22Rv1 (cell line): Measurements from ENCODE around the gene GCSAML.

Source experiments
- H3K27ac ChIP-seq: fragments of 450-650 bp; 2 replicates; pipeline ENCODE4 v1.5.1; 2017
- ZFX ChIP-seq: fragments of 450-650 bp; IDR thresholded peaks from 2 replicates; pipeline ENCODE4 v1.6.1; 2017; ENCODE audit warnings: antibody characterized with exemption, borderline replicate concordance
- TF ChIP-seq, protein P1 (sequence below): fragments of 450-650 bp; IDR thresholded peaks from 2 replicates; pipeline ENCODE4 v1.5.1; 2017; ENCODE audit warnings: mild to moderate bottlenecking

The GCSAML gene

DNA sequence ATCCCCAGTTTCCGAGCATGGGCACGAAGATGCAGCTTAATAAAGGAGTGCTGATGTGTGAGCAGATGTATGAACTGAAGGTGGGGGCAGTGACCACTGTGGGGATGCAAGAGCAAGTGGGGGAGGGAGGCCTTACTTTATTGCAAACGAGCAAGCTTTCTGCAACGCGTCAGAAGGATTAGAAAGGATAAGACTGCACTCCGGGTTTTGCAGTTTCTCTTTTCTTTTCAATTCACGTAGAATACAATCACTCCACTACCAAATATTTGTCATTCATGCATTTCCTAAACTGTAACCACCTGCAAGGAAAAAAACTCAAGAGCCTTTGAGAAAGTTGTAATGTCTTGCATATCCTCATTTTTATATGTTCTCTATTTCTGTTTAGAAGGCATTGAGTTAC, 8.4 kb upstream of the GCSAML start:
- TF ChIP-seq, protein P1, sequence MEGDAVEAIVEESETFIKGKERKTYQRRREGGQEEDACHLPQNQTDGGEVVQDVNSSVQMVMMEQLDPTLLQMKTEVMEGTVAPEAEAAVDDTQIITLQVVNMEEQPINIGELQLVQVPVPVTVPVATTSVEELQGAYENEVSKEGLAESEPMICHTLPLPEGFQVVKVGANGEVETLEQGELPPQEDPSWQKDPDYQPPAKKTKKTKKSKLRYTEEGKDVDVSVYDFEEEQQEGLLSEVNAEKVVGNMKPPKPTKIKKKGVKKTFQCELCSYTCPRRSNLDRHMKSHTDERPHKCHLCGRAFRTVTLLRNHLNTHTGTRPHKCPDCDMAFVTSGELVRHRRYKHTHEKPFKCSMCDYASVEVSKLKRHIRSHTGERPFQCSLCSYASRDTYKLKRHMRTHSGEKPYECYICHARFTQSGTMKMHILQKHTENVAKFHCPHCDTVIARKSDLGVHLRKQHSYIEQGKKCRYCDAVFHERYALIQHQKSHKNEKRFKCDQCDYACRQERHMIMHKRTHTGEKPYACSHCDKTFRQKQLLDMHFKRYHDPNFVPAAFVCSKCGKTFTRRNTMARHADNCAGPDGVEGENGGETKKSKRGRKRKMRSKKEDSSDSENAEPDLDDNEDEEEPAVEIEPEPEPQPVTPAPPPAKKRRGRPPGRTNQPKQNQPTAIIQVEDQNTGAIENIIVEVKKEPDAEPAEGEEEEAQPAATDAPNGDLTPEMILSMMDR, result no peak
- no peak for TF ChIP-seq ZFX
- no peak overlapping the region for H3K27ac ChIP-seq

DNA sequence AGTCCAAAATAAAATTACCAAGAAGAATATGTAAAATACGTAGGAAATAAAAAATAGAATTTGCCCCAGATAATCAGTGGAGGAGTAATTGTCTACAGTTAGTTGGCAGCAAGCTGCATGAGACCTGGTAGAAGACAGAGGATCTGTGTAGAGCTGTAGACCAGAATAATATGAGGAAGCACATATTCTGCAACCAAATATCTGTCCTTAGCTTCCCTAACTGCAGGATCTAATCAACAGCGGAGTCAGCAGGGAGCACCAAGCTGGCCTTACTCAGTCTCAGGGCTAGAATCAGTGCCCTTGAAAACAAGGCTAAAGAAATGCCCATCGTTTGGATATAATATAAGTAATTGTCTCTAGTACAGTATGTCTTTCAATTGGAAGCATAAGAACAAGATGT, 6.1 kb upstream of the GCSAML start:
- TF ChIP-seq ZFX, result no peak
- TF ChIP-seq, protein P1, result no peak
- H3K27ac ChIP-seq, result no peak overlapping the region

DNA sequence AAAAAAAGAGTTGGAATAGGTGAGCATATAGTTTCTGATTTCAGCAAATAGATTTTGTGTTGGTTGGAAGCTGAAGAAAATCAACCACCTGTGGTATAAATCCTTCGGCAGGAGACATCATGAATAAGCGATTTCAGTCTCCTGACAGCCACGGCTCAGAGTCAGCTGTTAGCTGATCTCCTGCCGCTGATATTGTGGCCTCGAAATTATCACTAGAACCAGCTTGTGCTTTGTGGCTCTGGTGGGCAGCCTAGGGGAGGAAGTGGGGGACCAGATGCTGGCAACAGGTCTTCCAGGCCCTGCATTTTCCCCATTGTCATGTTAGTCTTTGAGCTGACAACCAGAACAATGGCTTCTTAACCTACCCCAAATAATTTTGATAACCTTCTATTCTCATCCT, 842 bp upstream of the GCSAML start:
- no peak overlapping the region for H3K27ac ChIP-seq
- no peak for TF ChIP-seq ZFX
- TF ChIP-seq, protein P1, result no peak

DNA sequence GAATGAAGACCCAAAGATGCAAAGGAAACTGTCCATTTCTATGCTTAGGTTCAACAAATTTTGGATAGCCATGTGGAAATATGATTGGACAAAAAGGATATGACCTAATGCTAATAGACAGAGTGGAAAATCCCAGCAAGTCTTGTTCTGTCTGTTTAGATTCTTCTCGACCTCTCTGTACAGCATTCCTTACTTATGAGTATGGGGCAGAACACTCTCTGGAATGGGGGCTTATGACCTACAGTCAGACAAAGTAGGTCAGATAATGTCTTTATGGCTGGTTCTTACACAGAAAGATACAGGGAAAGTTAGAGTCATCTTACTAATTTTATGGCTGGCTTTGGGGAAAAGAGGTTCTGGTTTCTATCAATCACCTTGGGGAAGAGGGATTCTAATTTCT, 2.8 kb downstream of the GCSAML start:
- TF ChIP-seq, protein P1, result no peak
- no peak overlapping the region for H3K27ac ChIP-seq

DNA sequence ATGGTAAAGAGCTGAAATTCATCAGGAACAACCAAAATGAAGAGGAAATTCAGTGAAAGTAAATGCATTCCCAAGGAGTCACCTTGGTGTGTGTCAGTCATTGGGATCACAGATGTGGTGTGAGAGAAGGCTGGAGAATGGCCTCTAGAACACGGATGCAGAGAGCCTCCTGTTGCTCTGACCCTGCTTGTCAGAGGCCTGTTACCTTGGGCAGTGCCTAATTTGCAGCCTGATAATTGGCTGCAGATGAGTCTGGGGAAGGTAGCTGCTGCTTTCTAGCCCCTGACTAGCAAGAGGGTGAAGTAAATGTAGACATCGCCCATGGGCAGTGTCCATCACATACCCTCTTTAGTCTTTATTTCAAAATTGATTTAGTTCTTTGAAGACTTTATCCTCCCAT, 3.3 kb downstream of the GCSAML start:
- no peak overlapping the region for H3K27ac ChIP-seq
- TF ChIP-seq ZFX, result no peak
- TF ChIP-seq, protein P1, result no peak

DNA sequence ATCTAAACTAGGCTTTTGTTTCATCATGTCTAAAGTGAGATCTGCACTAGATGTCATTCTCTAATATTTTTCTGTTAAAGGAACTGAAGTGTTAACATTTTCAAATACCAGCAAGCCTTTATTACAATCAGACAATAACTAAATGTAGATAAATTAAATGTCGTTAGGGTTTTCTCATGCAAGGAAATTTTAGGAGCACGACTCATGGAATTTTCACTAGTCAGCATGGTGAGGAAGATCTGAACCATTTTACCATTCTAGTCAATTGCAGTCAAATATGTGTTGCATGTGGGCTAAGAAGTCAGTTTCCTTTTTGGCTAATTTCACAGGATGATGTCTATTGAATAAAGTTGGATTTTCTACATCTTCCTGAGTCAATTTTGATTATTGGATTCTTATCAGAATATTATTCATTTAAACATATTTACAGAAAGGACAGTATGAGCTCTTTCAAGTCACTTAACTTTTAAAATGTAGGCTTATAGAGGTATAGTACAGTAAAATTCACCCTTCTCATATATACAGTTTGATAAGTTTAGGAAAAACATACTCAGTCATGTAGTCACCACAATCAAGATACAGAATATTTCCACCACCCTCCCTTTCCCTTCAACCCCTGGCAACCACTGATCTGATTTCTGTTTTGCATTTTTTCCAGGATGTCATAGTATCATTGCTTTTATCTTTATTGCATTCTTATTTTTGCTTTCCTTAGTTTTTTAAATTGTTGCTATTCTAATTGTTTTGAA, 9.2 kb downstream of the GCSAML start:
- no peak overlapping the region for H3K27ac ChIP-seq
- no peak for TF ChIP-seq ZFX
- TF ChIP-seq, protein P1, result no peak

DNA sequence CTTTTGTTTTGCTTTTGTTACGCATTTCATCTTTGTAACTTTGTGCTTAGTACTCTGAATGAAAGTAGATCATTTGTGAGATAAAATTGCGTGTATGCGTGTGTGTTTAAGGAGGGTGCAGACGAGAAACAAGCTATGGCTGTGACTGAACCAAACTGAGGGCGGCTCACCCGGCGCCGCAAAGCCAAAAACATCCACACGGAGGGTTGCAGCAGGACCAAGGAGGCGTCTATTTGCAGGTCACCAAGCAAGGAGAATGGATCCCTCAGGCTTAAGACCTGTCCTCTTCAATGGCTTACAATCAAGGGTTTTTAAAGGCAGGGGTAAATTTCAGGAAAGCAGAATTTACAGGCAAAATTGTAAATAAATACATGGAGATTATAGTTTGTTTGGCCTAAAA, 12.8 kb downstream of the GCSAML start:
- TF ChIP-seq, protein P1, result no peak
- no peak for TF ChIP-seq ZFX

More for the DNA sequence above, 12.8 kb downstream of the GCSAML start:
- no peak overlapping the region for H3K27ac ChIP-seq
